OCI-LY7 (cell line): Measurements from ENCODE around the gene RHOT2. TPM values are rescaled to one million over a fixed set of nuclear protein-coding genes. Genes with fewer than 3 reads are reported as not detected.
A peak's percentile ranks its signal among the peaks of the same experiment; 100 is the strongest.

Experiments
- BruUV-seq: library from RNA; stranded (reverse); fragments of 400-500 nt; replicated peaks from 2 replicates; lab custom pipeline; 2021; lab: Mats Ljungman, UMichigan
- CTCF ChIA-PET: fragments of 300-600 bp; sonication (Branson Sonifier 250); formaldehyde crosslinking; loops from one replicate; lab custom pipeline; 2022; ENCODE audit warnings: antibody characterized with exemption; ENCODE audit not compliant: unreplicated experiment; lab: Charles Lee
- POLR2A ChIA-PET: fragments of 300-600 bp; sonication (Branson Sonifier 250); formaldehyde crosslinking; loops from one replicate; lab custom pipeline; 2022; ENCODE audit warnings: antibody characterized with exemption; lab: Charles Lee
- DNase-seq: peaks from one replicate; pipeline ENCODE4 v3.0.0-alpha.2; 2015; ENCODE audit warnings: low spot score
- H2AFZ ChIP-seq: fragments of 200-600 bp; sonication (generic), shearing (Covaris generic); 2 replicates; pipeline ENCODE4 v1.6.1; 2014; ENCODE audit warnings: mild to moderate bottlenecking, antibody characterized with exemption, low read length, moderate library complexity
- H3K27ac ChIP-seq: fragments of 200-600 bp; sonication (generic); 2 replicates; pipeline ENCODE4 v1.5.1; 2014; ENCODE audit warnings: mixed run types, low read depth, mild to moderate bottlenecking, moderate library complexity, low read length, inconsistent platforms; ENCODE audit not compliant: poor library complexity, severe bottlenecking
- H3K36me3 ChIP-seq: fragments of 200-600 bp; sonication (generic); 2 replicates; pipeline ENCODE4 v1.6.1; 2014; ENCODE audit warnings: mild to moderate bottlenecking, antibody characterized with exemption, low read length, moderate library complexity, mixed read lengths; ENCODE audit not compliant: insufficient read depth
- H3K4me1 ChIP-seq: fragments of 200-600 bp; sonication (generic); 2 replicates; pipeline ENCODE4 v1.5.1; 2014; ENCODE audit warnings: mild to moderate bottlenecking, low read length; ENCODE audit not compliant: insufficient read depth, poor library complexity, severe bottlenecking
- H3K4me2 ChIP-seq: fragments of 200-600 bp; sonication (generic); 2 replicates; pipeline ENCODE4 v1.6.1; 2014; ENCODE audit warnings: mild to moderate bottlenecking, low read length
- H3K4me3 ChIP-seq: fragments of 200-600 bp; sonication (generic); 2 replicates; pipeline ENCODE4 v1.5.1; 2014; ENCODE audit warnings: mild to moderate bottlenecking, low read depth, low read length; ENCODE audit not compliant: poor library complexity, severe bottlenecking
- H3K79me2 ChIP-seq: fragments of 200-600 bp; sonication (generic); 2 replicates; pipeline ENCODE4 v1.6.1; 2016; ENCODE audit warnings: low read depth, mild to moderate bottlenecking, low read length, moderate library complexity, mixed read lengths; ENCODE audit not compliant: insufficient read depth
- H3K9me2 ChIP-seq: fragments of 200-600 bp; sonication (generic); 2 replicates; pipeline ENCODE4 v1.6.1; 2016; ENCODE audit warnings: mild to moderate bottlenecking, low read length, mixed read lengths; ENCODE audit not compliant: insufficient read depth
- H3K9me3 ChIP-seq: fragments of 200-600 bp; sonication (generic); 2 replicates; pipeline ENCODE4 v1.6.1; 2014; ENCODE audit warnings: mild to moderate bottlenecking, mixed run types, low read length, mixed read lengths
- H4K20me1 ChIP-seq: fragments of 200-600 bp; sonication (generic); 2 replicates; pipeline ENCODE4 v1.6.1; 2014; ENCODE audit warnings: mild to moderate bottlenecking, antibody characterized with exemption, low read length, moderate library complexity, mixed read lengths; ENCODE audit not compliant: insufficient read depth
- EZH2phosphoT487 ChIP-seq: fragments of 200-600 bp; sonication (generic); IDR thresholded peaks from 2 replicates; pipeline ENCODE4 v1.6.1; 2018; ENCODE audit warnings: low read depth, borderline replicate concordance, mild to moderate bottlenecking, mixed run types, antibody characterized with exemption, low read length, moderate library complexity, mixed read lengths
- intact Hi-C: fragments of 100-400 bp; cut with micrococcal nuclease; formaldehyde crosslinking; loops from one replicate; pipeline ENCODE4 v1.10.0; 2022; ENCODE audit not compliant: unreplicated experiment
- total RNA-seq, 2 experiments: library from RNA; depleted of rRNA in 1 of 2; stranded (reverse); fragments of >200 nt in 1 of 2; shearing (Covaris generic) in 1 of 2; gene quantifications; 2 replicates each; pipeline ENCODE4 v1.2.3, GENCODE V29; 2014 to 2022
- TF ChIP-seq, protein P1 (sequence below): fragments of 200-600 bp; sonication (generic); conservative IDR thresholded peaks from 2 replicates; pipeline ENCODE4 v1.5.1; 2014; ENCODE audit warnings: mild to moderate bottlenecking, antibody characterized with exemption, low read length, moderate library complexity, mixed read lengths

RHOT2 gene
- total RNA-seq, 2 experiments from 2014 or later: 133 to 136 TPM

DNA sequence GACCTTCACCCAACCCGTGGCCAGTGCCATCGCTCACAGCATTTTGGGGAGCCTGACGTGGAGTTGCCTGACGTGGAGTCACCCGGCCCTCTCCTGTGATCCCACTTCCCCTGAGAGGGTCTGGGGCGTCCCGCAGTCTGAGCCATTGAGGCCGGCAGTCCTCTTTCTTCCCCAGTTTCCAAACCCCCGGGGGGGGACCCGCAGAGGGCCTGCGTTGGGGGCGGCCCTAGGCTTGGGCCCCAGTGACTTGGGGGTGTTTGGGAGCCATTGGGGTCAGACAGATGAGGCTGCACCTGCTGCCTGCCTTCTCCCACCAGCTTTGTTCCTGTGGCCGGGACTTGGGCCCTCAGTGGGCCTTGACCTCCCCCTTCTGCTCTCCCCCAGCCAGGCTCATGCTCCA lies 1.7 kb downstream of the RHOT2 start:
- POLR2A ChIA-PET: interaction anchor here (0.5 to 1.1 kb wide), 2 partner anchors 10 to 1811 kb away, joined by 3 to 4 read pairs; no protein-coding TSS in a partner anchor
- no TSS peak for BruUV-seq
- Histone ChIP-seq H3K4me1 (peaks cover 14% of the 10 kb centered on the region), H3K4me3 (peak overlapping the region; percentile 99), H4K20me1 (no peaks in the 10 kb centered on the region), H3K9me2 (no peaks in the 10 kb centered on the region), H3K9me3 (no peaks in the 10 kb centered on the region), H3K36me3 (peaks cover 45% of the 10 kb centered on the region), H3K27ac (no peak overlapping the region), H3K79me2 (peaks cover 12% of the 10 kb centered on the region; the same call in 1 of the 2 replicates), H3K4me2 (peak overlapping the region; percentile 88; the same call in 1 of the 2 replicates), H2AFZ (no peak overlapping the region)
- intact Hi-C loops: loop anchor here (2.0 kb wide), 1 partner anchor 21 kb away; the partner anchor contains the start of gene WDR90
- CTCF ChIA-PET: no interaction called here
- TF ChIP-seq, protein P1, sequence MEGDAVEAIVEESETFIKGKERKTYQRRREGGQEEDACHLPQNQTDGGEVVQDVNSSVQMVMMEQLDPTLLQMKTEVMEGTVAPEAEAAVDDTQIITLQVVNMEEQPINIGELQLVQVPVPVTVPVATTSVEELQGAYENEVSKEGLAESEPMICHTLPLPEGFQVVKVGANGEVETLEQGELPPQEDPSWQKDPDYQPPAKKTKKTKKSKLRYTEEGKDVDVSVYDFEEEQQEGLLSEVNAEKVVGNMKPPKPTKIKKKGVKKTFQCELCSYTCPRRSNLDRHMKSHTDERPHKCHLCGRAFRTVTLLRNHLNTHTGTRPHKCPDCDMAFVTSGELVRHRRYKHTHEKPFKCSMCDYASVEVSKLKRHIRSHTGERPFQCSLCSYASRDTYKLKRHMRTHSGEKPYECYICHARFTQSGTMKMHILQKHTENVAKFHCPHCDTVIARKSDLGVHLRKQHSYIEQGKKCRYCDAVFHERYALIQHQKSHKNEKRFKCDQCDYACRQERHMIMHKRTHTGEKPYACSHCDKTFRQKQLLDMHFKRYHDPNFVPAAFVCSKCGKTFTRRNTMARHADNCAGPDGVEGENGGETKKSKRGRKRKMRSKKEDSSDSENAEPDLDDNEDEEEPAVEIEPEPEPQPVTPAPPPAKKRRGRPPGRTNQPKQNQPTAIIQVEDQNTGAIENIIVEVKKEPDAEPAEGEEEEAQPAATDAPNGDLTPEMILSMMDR: no peak
- no peak for TF ChIP-seq EZH2phosphoT487
- no peak for DNase-seq

DNA sequence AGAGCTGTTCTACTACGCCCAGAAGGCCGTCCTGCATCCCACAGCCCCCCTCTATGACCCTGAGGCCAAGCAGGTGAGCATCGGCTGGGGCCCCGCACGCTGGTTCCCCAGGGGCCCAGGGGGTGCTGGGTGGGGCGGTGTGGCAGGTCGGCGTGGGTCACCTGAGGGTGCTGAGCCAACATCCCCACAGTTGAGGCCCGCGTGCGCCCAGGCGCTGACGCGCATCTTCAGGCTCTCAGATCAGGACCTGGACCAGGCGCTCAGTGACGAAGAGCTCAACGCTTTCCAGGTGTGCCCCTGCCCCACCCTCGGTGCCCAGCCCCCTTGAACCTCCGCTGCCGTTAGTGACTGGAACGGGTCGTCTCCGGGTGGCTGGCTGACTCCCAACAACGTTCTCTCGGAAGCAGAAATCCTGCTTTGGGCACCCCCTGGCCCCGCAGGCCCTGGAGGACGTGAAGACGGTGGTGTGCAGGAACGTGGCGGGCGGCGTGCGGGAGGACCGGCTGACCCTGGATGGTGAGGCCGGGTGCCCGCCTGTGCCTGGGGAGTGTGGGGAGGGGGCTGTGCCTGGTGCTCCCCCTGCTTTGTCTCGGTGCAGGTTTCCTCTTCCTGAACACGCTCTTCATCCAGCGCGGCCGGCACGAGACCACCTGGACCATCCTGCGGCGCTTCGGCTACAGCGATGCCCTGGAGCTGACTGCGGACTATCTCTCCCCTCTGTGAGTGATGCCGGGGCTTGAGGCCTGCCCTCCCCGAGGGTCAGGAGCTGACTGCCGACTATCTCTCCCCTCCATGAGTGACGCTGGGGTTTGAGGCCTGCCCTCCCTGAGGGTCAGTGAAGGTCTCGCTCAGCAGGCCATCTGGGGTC lies 2.8 kb downstream of the RHOT2 start:
- CTCF ChIA-PET: no interaction called here
- DNase-seq: no peak
- Histone ChIP-seq H4K20me1 (no peaks in the 10 kb centered on the region), H3K4me1 (peaks cover 14% of the 10 kb centered on the region), H3K79me2 (peaks cover 12% of the 10 kb centered on the region; the same call in 1 of the 2 replicates), H3K9me2 (no peaks in the 10 kb centered on the region), H3K4me3 (no peak overlapping the region), H3K9me3 (no peaks in the 10 kb centered on the region), H2AFZ (no peak overlapping the region), H3K4me2 (no peak overlapping the region), H3K27ac (no peak overlapping the region), H3K36me3 (peaks cover 45% of the 10 kb centered on the region)
- TF ChIP-seq, protein P1: no peak
- TF ChIP-seq EZH2phosphoT487: no peak
- BruUV-seq: no TSS peak
- POLR2A ChIA-PET: interaction anchor here (1.1 kb wide), 1 partner anchor 8 kb away, joined by 4 read pairs; no protein-coding TSS in a partner anchor
- intact Hi-C loops: no loop called here
